Endothelial cell of hepatic sinusoid (primary cell): ENCODE measurements around the gene KLHDC4.
"Not testable (repeated sequence)": the region's sequence is repeated elsewhere in the genome, so short reads cannot be mapped to it uniquely, and the experiment has no call there.

Experiments used
- in situ Hi-C: cut with HindIII; loops from 2 replicates; pipeline ENCODE4 v1.10.0; 2017; ENCODE audit warnings: low sequenced_read_pairs

KLHDC4 gene

GRCh38 chr16:87746178-87746577 is 19.6 kb downstream of the KLHDC4 start:
- in situ Hi-C loops, result no loop called here

- in situ Hi-C loops, result no loop called here
These were observed 20.9 kb downstream of the KLHDC4 start for GRCh38 chr16:87744750-87745514.

GRCh38 chr16:87742781-87743490 is 22.9 kb downstream of the KLHDC4 start:
- in situ Hi-C loops, result no loop called here

- in situ Hi-C loops, result no loop called here
These were observed 23.9 kb downstream of the KLHDC4 start for GRCh38 chr16:87741700-87742415.

GRCh38 chr16:87740909-87741424 is 24.8 kb downstream of the KLHDC4 start:
- in situ Hi-C loops, result no loop called here

- in situ Hi-C loops, result no loop called here
These were observed 25.3 kb downstream of the KLHDC4 start for GRCh38 chr16:87740441-87740840.

- in situ Hi-C loops, result no loop called here
These were observed 26.0 kb downstream of the KLHDC4 start for GRCh38 chr16:87739801-87740200.

- in situ Hi-C loops, result no loop called here
These were observed 29.8 kb downstream of the KLHDC4 start for GRCh38 chr16:87736008-87736382.

GRCh38 chr16:87735270-87736007 is 30.3 kb downstream of the KLHDC4 start:
- in situ Hi-C loops, result no loop called here

GRCh38 chr16:87734644-87735043 is 31.1 kb downstream of the KLHDC4 start:
- in situ Hi-C loops, result no loop called here

GRCh38 chr16:87733190-87733589 is 32.6 kb downstream of the KLHDC4 start:
- in situ Hi-C loops, result no loop called here

- in situ Hi-C loops, result no loop called here
These were observed 34.2 kb downstream of the KLHDC4 start for GRCh38 chr16:87731607-87732006.

- in situ Hi-C loops, result no loop called here
These were observed 36.4 kb downstream of the KLHDC4 start for GRCh38 chr16:87729266-87729954.

- in situ Hi-C loops, result no loop called here
These were observed 37.8 kb downstream of the KLHDC4 start for GRCh38 chr16:87728026-87728425.

GRCh38 chr16:87727346-87727745 is 38.4 kb downstream of the KLHDC4 start:
- in situ Hi-C loops, result no loop called here

GRCh38 chr16:87726577-87726976 is 39.2 kb downstream of the KLHDC4 start:
- in situ Hi-C loops, result not testable (repeated sequence)

GRCh38 chr16:87725596-87726235 is 40.1 kb downstream of the KLHDC4 start:
- in situ Hi-C loops, result no loop called here

- in situ Hi-C loops, result loop anchor here (5.0 kb wide), 1 partner anchor 38 kb away; no protein-coding TSS in a partner anchor
These were observed 41.1 kb downstream of the KLHDC4 start for GRCh38 chr16:87724490-87725291.

- in situ Hi-C loops, result loop anchor here (5.0 kb wide), 1 partner anchor 39 kb away; no protein-coding TSS in a partner anchor
These were observed 42.6 kb downstream of the KLHDC4 start for GRCh38 chr16:87723226-87723623.
